ENCODE results near the gene NFYA.

DNA sequence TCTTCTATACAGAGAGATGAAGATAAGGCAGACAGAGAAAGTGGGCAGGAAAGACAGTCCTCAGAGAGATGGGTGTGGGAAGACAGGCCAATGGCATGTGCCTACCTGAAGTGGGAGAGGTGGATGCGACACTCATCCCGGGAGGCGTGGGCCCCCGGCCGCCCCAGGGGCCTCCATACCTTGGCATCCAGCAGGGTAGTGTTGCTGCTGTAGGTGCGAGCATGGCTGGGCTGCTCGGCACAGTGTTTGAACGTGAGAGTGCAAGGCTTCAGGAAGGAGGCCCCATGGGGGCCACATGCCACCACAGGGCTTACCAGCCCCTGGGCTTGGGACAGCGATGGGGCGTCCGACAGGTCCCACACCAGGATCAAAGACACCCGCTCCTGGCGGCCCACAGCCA is 39.0 kb upstream of the NFYA start:
- TF ChIP-seq, protein P1, sequence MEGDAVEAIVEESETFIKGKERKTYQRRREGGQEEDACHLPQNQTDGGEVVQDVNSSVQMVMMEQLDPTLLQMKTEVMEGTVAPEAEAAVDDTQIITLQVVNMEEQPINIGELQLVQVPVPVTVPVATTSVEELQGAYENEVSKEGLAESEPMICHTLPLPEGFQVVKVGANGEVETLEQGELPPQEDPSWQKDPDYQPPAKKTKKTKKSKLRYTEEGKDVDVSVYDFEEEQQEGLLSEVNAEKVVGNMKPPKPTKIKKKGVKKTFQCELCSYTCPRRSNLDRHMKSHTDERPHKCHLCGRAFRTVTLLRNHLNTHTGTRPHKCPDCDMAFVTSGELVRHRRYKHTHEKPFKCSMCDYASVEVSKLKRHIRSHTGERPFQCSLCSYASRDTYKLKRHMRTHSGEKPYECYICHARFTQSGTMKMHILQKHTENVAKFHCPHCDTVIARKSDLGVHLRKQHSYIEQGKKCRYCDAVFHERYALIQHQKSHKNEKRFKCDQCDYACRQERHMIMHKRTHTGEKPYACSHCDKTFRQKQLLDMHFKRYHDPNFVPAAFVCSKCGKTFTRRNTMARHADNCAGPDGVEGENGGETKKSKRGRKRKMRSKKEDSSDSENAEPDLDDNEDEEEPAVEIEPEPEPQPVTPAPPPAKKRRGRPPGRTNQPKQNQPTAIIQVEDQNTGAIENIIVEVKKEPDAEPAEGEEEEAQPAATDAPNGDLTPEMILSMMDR (IDR thresholded peaks at IDR 0.05; ENCODE audit: poor library complexity, severe bottlenecking): no peak
- no peak for TF ChIP-seq EZH2 (IDR thresholded peaks at IDR 0.05; ENCODE audit: borderline replicate concordance, insufficient read depth, low read length, poor library complexity, severe bottlenecking)

All from neural cell (in vitro differentiated cells).